ENCODE measurements around the gene BPGM.

Gene BPGM

GRCh38 chr7:134669388-134669787 lies 22.7 kb downstream of the BPGM start:
- no peak for TF ChIP-seq INSM2 (tag by site-specific recombination; IDR thresholded peaks at IDR 0.05)
- TF ChIP-seq ZBTB11 (tag by site-specific recombination; conservative IDR thresholded peaks at IDR 0.05; ENCODE audit: low read depth), result no peak
- TF ChIP-seq GLIS1 (tag by site-specific recombination; IDR thresholded peaks at IDR 0.05), result peak; percentile 28; the same call in 1 of the 2 replicates
- ChIA-PET CTCF (interaction anchor here (0.7 to 1.5 kb wide), 4 partner anchors 10 to 55 kb away, joined by 3 read pairs; no protein-coding TSS in a partner anchor), POLR2A (interaction anchor here (0.7 to 1.2 kb wide), 2 partner anchors 23 to 237 kb away, joined by 3 to 6 read pairs; partner anchors contain the start of gene BPGM)
- H3K27ac ChIP-seq (ENCODE audit: extremely low read depth, low read depth, low read length), result no peak overlapping the region
- no peak overlapping the region for H3K4me3 ChIP-seq (ENCODE audit: low read depth, low read length)
- no peaks in the 10 kb centered on the region for H3K9me3 ChIP-seq (ENCODE audit: control insufficient read depth, insufficient read depth, low read depth, low read length)
- peaks cover 4% of the 10 kb centered on the region; the same call in 1 of the 2 replicates for H3K4me1 ChIP-seq (ENCODE audit: control insufficient read depth, insufficient read depth, low read length)
- peaks cover 0 to 4% of the 10 kb centered on the region in 2 experiments; a peak in 1 of 3 replicates for H3K36me3 ChIP-seq (ENCODE audit: control insufficient read depth in 2 of 2, insufficient read depth in 1 of 2, low read length in 2 of 2)

- ChIA-PET POLR2A (interaction anchor here (0.5 to 1.2 kb wide), 2 partner anchors 24 to 30 kb away, joined by 3 to 6 read pairs; partner anchors contain the start of gene BPGM), CTCF (interaction anchor here (0.8 to 1.5 kb wide), 4 partner anchors 22 to 55 kb away, joined by 3 read pairs; no protein-coding TSS in a partner anchor)
- H3K27ac ChIP-seq (ENCODE audit: extremely low read depth, low read depth, low read length), result 0 out of 2 replicates have a peak overlapping the region, but pooled peaks have one; percentile 1
- H3K9me3 ChIP-seq (ENCODE audit: control insufficient read depth, insufficient read depth, low read depth, low read length), result no peaks in the 10 kb centered on the region
- no peak overlapping the region for H3K4me3 ChIP-seq (ENCODE audit: low read depth, low read length)
- peaks cover 4% of the 10 kb centered on the region; the same call in 1 of the 2 replicates for H3K4me1 ChIP-seq (ENCODE audit: control insufficient read depth, insufficient read depth, low read length)
- H3K36me3 ChIP-seq (ENCODE audit: control insufficient read depth in 2 of 2, insufficient read depth in 1 of 2, low read length in 2 of 2), result no peaks in the 10 kb centered on the region
- TF ChIP-seq ZXDB (tag by site-specific recombination; IDR thresholded peaks at IDR 0.05) (no peak), KLF16 (tag by site-specific recombination; IDR thresholded peaks at IDR 0.05) (no peak), ZNF501 (tag by site-specific recombination; IDR thresholded peaks at IDR 0.05) (no peak), ZNF202 (tag by site-specific recombination; IDR thresholded peaks at IDR 0.05; ENCODE audit: borderline replicate concordance) (no peak), BCL11B (tag by site-specific recombination; IDR thresholded peaks at IDR 0.05; ENCODE audit: low read depth) (no peak), ZFP37 (tag by site-specific recombination; IDR thresholded peaks at IDR 0.05) (no peak), ZSCAN18 (tag by site-specific recombination; IDR thresholded peaks at IDR 0.05) (no peak), ZNF133 (tag by site-specific recombination; IDR thresholded peaks at IDR 0.05) (no peak), ZNF654 (tag by site-specific recombination; IDR thresholded peaks at IDR 0.05; ENCODE audit: low read depth) (no peak), RBAK (tag by site-specific recombination; IDR thresholded peaks at IDR 0.05) (no peak), EGR2 (tag by site-specific recombination; IDR thresholded peaks at IDR 0.05; ENCODE audit: low read depth) (no peak), ZNF658 (tag by site-specific recombination; IDR thresholded peaks at IDR 0.05) (no peak), ZBTB17 (tag by site-specific recombination; IDR thresholded peaks at IDR 0.05) (peak; percentile 79; the same call in 1 of the 2 replicates), ZBTB20 (tag by site-specific recombination; IDR thresholded peaks at IDR 0.05) (no peak), KLF1 (tag by site-specific recombination; IDR thresholded peaks at IDR 0.05) (no peak), ZNF549 (tag by site-specific recombination; IDR thresholded peaks at IDR 0.05) (no peak), PRDM10 (tag by site-specific recombination; IDR thresholded peaks at IDR 0.05) (no peak), ZNF26 (tag by site-specific recombination; IDR thresholded peaks at IDR 0.05) (no peak)
Measured at GRCh38 chr7:134669845-134670373, 23.3 kb downstream of the BPGM start.

Data from HEK293 (cell line).